Left lobe of liver (tissue), 2 donors: ENCODE results near the gene CES4A. TPM values are rescaled to one million over a fixed set of nuclear protein-coding genes. Genes with fewer than 3 reads are reported as not detected.
"Not testable (repeated sequence)": the region's sequence is repeated elsewhere in the genome, so short reads cannot be mapped to it uniquely, and the experiment has no call there.

Experiments
- ATAC-seq: fragments of 200-7000 bp; cut with Tn5 transposase; one replicate; pipeline ENCODE4 v1.9.1; 2020; ENCODE audit warnings: mild to moderate bottlenecking, moderate library complexity
- DNase-seq: peaks from one replicate; pipeline ENCODE4 v3.0.0-alpha.2; 2020; ENCODE audit warnings: low spot score
- total RNA-seq: library from RNA; stranded (reverse); gene quantifications from one replicate; pipeline ENCODE4 v1.2.1, GENCODE V29; 2021
- donor health status: DM: no; HTN: no; CAD: no; lungs with moderate emphysema.
- donor health status: DM: no; HTN: yes; CAD: no.

CES4A gene
- total RNA-seq, 1 donor from 2014 or later: 67.7 TPM

DNA sequence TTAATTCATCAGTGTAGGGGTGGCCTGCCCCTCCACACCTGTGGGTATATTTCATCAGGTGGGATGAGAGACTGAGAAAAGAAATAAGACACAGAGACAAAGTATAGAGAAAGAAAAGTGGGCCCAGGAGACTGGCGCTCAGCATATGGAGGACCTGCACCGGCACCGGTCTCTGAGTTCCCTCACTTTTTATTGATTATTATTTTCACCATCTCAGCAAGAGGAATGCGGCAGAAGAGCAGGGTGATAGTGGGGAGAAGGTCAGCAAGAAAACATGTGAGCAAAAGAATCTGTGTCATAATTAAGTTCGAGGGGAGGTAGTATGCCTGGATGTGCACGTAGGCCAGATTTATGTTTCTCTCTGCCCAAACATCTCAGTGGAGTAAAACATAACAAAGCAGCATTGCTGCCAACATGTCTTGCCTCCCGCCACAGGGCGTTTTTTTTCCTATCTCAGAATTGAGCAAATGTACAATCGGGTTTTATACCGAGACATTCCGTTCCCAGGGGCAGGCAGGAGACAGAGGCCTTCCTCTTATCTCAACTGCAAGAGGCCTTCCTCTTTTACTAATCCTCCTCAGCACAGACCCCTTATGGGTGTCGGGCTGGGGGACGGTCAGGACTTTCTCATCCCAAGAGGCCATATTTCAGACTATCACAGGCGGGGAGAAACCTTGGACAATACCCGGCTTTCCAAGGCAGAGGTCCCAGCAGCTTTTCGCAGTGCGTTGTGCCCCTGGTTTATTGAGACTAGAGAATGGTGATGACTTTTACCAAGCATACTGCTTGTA lies 32.8 kb upstream of the CES4A start:
- ATAC-seq, DNase-seq: not testable (repeated sequence)

DNA sequence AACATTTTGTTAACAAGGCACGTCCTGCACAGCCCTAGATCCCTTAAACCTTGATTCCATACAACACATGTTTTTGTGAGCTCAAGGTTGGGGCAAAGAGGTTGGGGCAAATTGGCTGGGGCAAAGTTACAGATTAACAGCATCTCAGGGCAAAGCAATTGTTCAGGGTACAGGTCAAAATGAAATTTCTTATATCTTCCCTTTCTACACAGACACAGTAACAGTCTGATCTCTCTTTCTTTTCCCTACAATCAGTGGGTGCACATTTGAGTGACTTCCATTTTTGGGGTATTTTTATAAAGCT lies 32.3 kb upstream of the CES4A start:
- not testable (repeated sequence) for ATAC-seq, DNase-seq

DNA sequence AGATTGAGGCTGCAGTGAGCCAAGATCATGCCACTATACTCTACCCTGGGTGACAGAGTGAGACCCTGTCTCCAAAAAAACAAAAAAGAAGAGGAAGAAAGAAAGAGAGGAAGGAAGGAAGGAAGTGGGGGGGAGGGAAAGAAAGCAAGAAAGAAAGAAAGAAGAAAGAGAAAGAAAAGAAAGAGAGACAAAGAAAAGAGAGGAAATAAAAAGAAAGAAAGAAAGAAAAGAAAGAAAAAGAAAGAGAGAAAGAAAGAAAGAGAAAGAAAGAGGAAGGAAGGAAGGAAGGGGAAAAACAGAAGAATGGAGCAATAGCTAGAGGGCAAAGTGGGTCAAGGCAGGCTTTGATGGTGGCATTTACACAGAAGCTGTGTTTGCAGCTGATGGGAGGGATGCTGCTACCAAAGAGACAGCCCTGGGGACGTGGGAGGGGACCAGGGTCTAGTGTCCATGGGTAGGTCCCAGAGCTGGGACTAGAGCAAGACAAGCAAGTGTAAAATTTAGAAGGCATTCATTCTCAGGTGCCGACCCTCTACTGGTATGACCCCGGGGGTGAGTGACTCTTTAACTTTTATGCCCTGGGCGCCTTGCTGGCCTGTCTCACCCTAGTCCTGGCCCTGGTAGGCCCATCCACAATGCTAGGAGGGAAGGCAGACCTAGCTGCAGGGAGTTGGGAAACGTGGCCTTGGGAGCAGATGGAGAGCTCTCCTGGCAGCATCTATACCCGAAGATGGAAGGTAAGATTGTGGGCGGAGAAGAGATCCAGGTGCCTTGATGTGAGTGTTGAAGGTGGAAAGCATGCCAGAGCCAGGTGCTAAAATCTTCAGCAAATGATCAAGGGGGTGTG lies 29.3 kb upstream of the CES4A start:
- no peak for ATAC-seq
- DNase-seq: no peak

DNA sequence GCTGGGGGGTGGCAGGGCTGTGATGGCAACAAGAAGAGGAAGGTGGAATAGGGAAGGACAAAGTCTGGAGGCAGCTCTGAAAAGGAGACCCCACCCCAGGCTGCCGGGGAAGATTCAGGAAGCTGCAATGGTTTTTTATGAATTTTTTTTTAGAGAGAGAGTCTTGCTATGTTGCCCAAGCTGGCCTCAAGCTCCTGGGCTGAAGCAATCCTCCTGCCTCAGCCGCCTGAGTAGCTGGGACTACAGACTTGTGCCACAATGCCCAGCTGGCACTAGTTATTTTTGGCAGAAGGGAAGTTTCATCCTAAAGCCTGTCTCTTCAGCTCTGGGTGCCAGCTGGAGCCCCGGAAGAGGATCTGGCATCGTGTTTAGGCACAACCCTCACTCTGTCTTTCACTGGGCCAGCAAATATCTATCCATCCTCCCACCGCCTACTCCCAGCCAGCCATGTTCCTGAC lies 28.7 kb upstream of the CES4A start:
- no peak for DNase-seq
- ATAC-seq: no peak

DNA sequence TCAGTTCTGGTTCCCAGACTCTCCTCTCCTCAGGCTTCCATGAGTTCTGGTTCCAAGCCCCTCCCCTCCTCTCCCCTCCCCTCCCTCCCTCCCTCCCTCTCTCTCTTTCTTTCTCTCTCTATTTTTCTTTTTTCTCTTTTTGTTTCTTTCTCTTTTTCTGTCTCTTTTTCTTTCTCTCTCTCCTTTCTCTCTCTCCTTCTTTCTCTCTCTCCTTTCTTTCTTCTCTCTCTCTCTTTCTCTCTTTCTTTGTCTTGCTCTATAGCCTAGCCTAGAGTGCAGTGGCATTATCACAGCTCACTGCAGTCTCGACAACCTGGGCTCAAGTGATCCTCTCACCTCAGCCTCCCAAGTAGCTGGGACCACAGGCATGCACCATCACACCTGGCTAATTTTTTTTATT lies 28.1 kb upstream of the CES4A start:
- ATAC-seq: no peak
- DNase-seq: no peak

DNA sequence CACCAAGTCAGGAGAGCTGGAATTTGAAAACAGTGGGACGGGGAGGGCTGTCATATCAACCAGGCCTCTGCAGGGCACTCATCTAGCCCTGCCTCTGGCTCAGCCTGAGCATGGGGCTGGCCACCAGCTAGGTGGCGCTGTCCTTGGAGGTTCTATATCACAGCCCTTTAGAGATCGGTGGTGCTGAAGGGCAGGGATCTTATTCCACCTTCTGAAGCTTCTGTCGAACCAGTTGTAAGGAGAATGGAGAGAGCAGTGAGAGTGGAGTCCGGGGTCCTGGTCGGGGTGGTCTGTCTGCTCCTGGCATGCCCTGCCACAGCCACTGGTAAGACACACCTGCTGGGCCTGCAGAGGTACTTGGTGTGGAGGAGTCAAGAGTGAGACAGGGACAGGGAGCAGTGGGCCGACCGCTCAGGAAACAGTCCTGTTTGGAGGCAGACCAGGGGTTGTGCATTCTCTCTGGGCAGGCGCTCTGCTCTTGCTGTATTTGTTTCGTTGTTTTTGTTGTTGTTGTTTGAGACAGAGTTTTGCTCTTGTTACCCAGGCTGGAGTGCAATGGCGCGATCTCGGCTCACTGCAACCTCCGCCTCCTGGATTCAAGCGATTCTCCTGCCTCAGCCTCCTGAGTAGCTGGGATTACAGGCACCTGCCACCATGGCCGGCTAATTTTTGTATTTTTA lies 27.2 kb upstream of the CES4A start, which contains the start of gene CES3:
TSS of gene CES3 (plus strand) at position 202 of the 680 bp plus-strand sequence. CDS start at position 244, 42 bp downstream.
- ATAC-seq (peak; percentile 70), DNase-seq (peak; percentile 79)

DNA sequence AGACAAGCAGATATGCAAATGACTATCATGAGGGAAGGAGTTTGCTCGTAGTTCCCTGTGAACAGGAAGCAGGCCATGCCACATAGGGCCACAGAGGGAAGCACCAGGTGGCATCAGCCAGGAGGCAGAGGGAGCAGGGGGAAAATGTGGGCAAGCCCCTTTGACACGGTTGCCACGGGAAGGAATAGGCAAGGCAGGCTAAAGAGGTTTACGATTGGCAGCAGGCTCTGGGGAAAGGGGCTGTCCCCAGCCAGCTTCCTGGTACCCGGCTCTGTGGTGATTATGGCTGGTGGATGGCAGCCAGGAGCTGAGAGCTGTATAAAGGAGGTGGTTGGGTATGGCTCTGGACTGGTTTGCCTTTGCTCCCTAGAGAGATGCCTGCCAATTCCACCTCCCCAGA lies 26.5 kb upstream of the CES4A start:
- DNase-seq: peak; percentile 88
- peak; percentile 66 for ATAC-seq

DNA sequence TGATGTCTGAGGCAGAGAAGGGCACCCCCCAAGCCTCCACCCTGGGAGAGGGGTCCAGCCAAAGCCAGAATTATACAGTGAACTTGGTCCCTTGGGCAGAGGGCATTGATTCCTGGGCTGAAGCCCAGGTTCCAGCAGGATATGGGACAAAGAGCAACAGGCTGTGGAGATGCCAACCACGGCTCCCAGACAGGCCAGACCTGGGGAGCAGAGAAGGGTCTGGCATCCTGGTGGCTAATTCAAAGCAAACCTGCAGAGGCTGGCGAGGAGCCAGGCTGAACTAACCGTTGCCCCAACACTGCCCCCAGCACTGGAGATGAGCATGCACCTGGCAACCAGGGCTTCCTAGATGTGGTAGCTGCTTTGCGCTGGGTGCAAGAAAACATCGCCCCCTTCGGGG lies 24.3 kb upstream of the CES4A start:
- ATAC-seq: peak; percentile 74
- DNase-seq: peak; percentile 91

DNA sequence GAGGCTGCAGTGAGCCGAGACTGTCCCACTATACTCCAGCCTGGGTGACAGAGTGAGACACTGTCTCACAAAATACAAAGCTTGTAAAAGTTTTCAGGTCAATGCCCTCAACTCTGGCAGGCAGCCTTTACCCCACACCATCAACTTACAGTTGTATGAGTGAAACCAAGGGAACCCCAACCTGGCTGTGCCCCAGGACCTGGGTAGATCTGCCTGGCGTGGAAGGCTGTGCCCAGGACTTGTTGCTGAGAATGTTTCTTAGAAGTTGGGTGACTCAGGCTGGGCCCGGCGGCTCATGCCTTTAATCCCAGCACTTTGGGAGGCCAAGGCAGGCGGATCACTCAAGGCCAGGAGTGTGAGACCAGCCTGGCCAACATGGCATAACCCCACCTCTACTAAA lies 19.5 kb upstream of the CES4A start:
- ATAC-seq (peak; percentile 12), DNase-seq (no peak)

DNA sequence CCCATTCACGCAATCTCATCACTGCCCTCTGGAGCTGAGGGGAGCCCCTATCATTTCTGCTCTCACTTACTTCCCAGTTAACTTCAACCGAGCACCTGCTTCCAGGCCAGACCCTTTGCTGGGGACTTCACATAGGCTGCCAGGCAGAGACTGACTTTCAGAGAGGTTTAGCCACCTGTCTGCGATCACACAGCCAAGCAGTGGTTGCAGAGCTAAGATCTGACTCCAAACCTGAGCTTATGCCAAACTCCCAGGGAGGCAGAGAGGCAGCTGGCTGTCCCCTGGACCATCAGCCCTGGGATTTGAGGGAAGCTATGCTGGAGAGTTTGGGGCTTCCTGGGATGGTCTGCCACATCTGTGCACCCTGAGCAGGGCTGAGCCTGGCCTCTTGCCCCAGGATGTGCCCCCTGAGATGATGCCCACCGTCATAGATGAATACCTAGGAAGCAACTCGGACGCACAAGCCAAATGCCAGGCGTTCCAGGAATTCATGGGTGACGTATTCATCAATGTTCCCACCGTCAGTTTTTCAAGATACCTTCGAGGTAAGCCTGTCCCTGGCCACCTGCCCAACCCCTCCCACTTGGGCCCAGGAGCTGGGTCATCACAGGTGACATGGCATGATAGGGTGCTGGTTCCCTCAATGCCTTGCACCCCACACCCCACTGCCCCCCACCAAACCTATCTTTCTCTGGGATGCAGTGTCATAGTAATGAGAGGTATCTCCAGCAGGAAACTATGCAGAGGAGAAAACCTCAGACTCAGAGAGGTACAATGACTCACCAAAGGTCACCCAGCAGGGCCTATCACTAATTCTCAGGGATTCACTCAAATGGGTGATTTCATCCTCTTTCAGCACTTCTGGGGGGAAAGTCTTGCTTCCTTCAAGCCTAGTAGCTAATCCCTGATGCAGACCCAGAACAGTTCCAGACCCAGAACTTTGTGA lies 17.3 kb upstream of the CES4A start:
- ATAC-seq (no peak), DNase-seq (no peak)

DNA sequence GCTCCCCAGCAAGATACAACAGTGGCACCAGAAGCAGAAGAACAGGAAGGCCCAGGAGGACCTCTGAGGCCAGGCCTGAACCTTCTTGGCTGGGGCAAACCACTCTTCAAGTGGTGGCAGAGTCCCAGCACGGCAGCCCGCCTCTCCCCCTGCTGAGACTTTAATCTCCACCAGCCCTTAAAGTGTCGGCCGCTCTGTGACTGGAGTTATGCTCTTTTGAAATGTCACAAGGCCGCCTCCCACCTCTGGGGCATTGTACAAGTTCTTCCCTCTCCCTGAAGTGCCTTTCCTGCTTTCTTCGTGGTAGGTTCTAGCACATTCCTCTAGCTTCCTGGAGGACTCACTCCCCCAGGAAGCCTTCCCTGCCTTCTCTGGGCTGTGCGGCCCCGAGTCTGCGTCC lies 15.4 kb upstream of the CES4A start:
- no peak for ATAC-seq
- DNase-seq: no peak

DNA sequence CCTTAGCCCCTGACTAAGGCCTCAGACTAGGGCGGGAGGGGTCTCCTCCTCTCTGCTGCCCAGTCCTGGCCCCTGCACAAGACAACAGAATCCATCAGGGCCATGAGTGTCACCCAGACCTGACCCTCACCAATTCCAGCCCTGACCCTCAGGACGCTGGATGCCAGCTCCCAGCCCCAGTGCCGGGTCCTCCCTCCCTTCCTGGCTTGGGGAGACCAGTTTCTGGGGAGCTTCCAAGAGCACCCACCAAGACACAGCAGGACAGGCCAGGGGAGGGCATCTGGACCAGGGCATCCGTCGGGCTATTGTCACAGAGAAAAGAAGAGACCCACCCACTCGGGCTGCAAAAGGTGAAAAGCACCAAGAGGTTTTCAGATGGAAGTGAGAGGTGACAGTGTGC lies 14.7 kb upstream of the CES4A start:
- ATAC-seq: no peak

DNA sequence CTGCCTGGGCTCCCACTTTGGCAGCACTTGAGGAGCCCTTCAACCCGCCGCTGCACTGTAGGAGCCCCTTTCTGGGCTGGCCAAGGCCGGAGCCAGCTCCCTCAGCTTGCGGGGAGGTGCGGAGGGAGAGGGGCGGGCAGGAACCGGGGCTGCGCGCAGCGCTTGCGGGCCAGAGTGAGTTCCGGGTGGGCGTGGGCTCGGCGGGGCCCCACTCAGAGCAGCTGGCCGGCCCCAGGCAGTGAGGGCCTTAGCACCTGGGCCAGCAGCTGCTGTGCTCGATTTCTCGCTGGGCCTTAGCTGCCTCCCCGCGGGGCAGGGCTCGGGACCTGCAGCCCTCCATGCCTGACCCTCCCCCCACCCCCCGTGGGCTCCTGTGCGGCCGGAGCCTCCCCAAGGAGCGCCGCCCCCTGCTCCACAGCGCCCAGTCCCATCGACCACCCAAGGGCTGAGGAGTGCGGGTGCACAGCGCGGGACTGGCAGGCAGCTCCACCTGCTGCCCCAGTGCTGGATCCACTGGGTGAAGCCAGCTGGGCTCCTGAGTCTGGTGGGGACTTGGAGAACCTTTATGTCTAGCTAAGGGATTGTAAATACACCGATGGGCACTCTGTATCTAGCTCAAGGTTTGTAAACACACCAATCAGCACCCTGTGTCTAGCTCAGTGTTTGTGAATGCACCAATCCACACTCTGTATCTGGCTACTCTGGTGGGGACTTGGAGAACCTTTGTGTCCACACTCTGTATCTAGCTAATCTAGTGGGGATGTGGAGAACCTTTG lies 14.0 kb upstream of the CES4A start:
- DNase-seq, ATAC-seq: not testable (repeated sequence)

More for the DNA sequence above, 14.7 kb upstream of the CES4A start:
- DNase-seq: no peak

DNA sequence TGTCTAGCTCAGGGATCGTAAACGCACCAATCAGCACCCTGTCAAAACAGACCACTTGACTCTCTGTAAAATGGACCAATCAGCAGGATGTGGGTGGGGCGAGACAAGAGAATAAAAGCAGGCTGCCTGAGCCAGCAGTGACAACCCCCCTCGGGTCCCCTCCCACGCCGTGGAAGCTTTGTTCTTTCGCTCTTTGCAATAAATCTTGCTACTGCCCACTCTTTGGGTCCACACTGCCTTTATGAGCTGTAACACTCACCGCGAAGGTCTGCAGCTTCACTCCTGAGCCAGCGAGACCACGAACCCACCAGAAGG lies 13.5 kb upstream of the CES4A start:
- DNase-seq: not testable (repeated sequence)

DNA sequence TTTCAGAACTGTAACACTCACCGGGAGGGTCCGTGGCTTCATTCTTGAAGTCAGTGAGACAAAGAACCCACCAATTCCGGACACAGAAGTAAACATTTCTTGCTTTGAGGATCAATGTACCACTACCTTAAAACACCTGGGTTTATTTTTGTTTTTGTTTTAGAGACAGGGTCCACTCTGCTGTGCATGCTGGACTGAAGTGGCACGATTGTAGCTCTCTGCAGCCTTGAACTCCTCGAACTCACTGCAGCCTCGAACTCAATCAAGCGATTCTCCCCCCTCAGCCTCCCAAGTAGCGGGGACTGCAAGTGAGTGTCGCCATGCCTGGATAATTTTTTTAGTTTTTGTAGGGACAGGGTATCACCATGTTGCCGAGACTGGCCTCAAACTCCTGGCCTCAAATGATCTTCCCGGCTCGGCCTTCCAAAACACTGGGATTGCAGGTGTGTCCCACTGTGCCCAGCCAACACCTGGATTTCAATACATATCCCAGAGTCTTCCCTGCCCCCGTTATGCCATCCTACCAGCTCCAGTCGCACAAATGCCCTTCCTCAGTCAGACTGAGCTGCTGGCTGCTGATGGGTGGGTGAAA lies 13.0 kb upstream of the CES4A start:
- no peak for ATAC-seq

More for the DNA sequence above, 13.5 kb upstream of the CES4A start:
- ATAC-seq: not testable (repeated sequence)

DNA sequence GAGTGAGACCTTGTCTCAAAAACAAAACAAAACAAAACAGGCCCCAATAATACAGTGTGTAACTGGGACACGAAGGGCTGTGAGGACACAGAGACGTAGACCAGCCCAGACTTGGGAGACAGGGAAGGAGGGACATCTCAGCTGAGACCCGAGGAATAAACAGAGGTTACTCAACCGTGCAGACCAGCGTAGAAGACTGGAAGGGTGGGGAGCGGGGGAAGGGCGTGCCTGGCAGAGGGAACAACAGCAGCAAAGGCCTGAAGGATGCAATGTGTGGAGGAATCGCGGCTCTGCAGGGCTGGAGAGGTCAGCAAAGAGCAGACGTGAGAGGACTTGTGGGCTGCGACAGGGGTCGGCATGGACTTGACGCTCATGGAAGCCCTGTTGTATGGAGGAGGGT lies 11.6 kb upstream of the CES4A start:
- ATAC-seq (peak; percentile 30), DNase-seq (no peak)

More for the DNA sequence above, 13.0 kb upstream of the CES4A start:
- DNase-seq: no peak

DNA sequence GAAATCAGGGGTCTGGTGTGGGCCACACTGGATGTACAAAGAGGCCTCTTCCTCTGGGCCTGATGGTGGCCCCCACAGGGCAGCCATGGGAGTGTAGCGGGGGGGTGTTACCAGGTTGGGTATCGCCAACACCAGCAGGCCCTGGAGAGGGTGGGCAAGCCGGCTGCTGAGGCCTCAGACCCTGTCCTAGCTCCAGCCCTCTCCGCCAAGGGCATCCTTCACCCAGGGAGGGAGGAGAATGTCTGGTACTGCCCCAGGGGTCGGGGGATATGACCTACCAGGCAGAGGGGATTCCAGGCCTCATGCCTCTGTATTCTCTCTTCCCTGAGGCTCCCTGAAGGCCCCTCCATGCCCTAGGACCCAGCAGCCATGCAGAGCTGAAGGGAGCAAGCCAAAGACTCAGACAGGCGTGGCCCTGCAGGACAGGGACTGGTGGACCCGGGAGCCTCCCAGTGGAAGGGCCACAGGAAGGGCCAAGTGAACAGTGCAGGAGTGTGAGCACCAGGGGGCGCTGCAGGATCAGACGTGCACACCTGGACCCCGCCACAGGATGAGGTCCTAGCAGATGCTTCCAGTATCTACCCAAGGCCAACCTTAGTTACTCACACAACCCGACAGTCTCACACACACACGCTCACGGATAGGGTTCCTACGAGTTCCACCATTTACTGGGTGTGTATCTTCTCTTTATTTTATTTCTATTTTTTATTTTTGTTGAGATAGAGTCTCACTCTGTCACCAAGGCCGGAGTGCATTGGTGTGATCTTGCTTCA lies 10.9 kb upstream of the CES4A start:
- DNase-seq (peak; percentile 92), ATAC-seq (peak; percentile 96)

DNA sequence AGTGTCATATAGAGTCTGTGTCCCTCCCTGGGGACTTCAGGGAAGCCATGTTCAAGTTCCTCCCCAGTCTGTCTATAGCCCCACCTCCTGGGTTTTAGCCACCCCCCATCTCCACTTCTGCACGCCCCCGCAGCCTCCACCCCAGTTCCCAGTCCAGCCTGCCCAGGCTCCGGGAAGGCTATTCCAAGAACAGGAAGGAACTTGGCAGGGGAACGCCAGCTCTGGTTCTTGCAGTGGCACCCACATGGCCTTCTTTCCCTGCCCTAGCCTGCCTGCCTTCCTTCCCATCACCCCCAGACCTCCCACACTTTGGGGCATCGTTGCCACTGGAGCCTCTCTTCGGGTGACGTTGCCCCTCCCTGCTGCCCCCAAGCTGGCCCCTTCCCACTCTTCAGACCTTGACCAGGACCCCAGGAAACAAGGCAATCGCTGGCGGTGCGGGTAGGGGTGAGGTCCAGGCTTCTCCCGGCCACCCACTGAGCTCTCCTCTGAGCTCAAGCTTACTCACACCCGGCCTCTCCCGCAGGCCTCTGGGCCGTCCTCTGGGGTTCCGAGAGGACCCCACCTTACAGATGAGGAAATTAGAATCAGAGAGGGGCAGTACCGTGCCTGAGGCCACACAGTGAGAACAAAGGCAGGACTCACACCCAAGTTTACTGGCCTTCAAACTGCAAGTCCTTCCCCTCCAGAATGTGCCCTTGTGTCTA lies 9.2 kb upstream of the CES4A start:
- ATAC-seq (no peak), DNase-seq (no peak)
